Osteocyte (in vitro differentiated cells): ENCODE data around the gene SHROOM3. TPM values are rescaled to one million over a fixed set of nuclear protein-coding genes. Genes with fewer than 3 reads are reported as not detected.

Source experiments
- DNase-seq: peaks from one replicate; pipeline ENCODE4 v3.0.0; 2021; ENCODE audit warnings: mixed read lengths; ENCODE audit not compliant: unreplicated experiment; ENCODE audit errors: extremely low spot score
- H3K27ac Mint-ChIP-seq: one replicate; pipeline ENCODE4 v1.8.0; 2021; ENCODE audit warnings: mild to moderate bottlenecking, mixed read lengths; ENCODE audit not compliant: unreplicated experiment
- H3K27me3 Mint-ChIP-seq: one replicate; pipeline ENCODE4 v1.8.0; 2021; ENCODE audit warnings: mixed read lengths; ENCODE audit not compliant: unreplicated experiment
- H3K36me3 Mint-ChIP-seq: one replicate; pipeline ENCODE4 v1.8.0; 2021; ENCODE audit warnings: mixed read lengths; ENCODE audit not compliant: unreplicated experiment
- H3K4me1 Mint-ChIP-seq: one replicate; pipeline ENCODE4 v1.8.0; 2021; ENCODE audit warnings: mixed read lengths; ENCODE audit not compliant: unreplicated experiment
- H3K4me3 Mint-ChIP-seq: one replicate; pipeline ENCODE4 v1.8.0; 2021; ENCODE audit warnings: mild to moderate bottlenecking, moderate library complexity, mixed read lengths; ENCODE audit not compliant: unreplicated experiment
- H3K9me3 Mint-ChIP-seq: one replicate; pipeline ENCODE4 v1.8.0; 2021; ENCODE audit warnings: mixed read lengths; ENCODE audit not compliant: unreplicated experiment
- CTCF ChIP-seq: fragments of 200-600 bp; sonication (generic); IDR thresholded peaks from 2 replicates; pipeline ENCODE4 v1.5.0; 2021; ENCODE audit warnings: antibody characterized with exemption, mild to moderate bottlenecking, moderate library complexity
- total RNA-seq: library from RNA; stranded (reverse); gene quantifications from 2 replicates; pipeline ENCODE4 v1.2.1, GENCODE V29; 2021

Gene SHROOM3
- total RNA-seq, 1 donor from 2014 or later: 4.8 TPM

DNA sequence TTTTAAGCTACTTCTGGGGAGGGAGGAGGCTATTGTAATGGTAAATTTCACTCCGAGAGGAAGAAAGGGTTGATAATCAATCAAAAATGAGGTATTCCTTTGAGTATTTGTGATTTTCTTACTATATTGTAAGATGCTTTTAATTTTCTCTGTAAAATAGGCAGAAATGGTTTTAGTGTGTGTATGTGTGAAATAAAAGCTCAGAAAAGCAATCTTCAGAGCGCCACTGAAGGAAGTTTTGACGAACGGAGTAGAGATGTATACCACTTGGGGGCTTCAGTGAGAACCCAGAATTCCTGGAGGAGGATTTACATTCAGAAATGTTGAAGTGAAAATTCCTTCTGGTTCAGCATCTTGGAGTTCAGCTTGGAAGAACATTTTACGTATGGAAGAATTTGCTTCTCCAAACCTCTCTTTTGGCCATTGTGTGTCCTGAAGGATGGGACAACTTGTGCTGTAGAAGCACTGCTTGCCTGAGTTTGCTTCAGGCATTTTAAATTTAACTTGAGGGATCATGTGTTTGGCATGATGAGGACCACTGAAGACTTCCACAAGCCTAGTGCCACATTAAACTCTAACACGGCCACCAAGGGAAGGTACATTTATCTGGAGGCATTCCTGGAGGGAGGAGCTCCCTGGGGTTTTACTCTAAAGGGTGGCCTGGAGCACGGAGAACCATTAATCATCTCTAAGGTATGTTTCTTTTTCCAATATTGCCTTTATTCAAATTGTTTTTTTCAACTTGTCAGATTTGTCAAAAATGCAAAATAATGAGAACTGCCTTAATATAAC lies 695 bp downstream of the SHROOM3 start:
- H3K27ac Mint-ChIP-seq: peak overlapping the region; percentile 85
- H3K36me3 Mint-ChIP-seq: peaks cover 4% of the 10 kb centered on the region
- peak; percentile 19 for TF ChIP-seq CTCF
- peak overlapping the region; percentile 77 for H3K4me3 Mint-ChIP-seq
- DNase-seq: no peak
- no peaks in the 10 kb centered on the region for H3K9me3 Mint-ChIP-seq
- H3K27me3 Mint-ChIP-seq: no peaks in the 10 kb centered on the region
- peaks cover 34% of the 10 kb centered on the region for H3K4me1 Mint-ChIP-seq

- peaks cover 4% of the 10 kb centered on the region for H3K36me3 Mint-ChIP-seq
- no peak overlapping the region for H3K27ac Mint-ChIP-seq
- TF ChIP-seq CTCF: no peak
- DNase-seq: no peak
- H3K4me1 Mint-ChIP-seq: peaks cover 32% of the 10 kb centered on the region
- H3K27me3 Mint-ChIP-seq: no peaks in the 10 kb centered on the region
- no peak overlapping the region for H3K4me3 Mint-ChIP-seq
- no peaks in the 10 kb centered on the region for H3K9me3 Mint-ChIP-seq
Observed at GRCh38 chr4:76439491-76439890, 4.5 kb downstream of the SHROOM3 start.

- peaks cover 17% of the 10 kb centered on the region for H3K4me1 Mint-ChIP-seq
- DNase-seq: no peak
- no peaks in the 10 kb centered on the region for H3K9me3 Mint-ChIP-seq
- no peak overlapping the region for H3K27ac Mint-ChIP-seq
- peaks cover 4% of the 10 kb centered on the region for H3K36me3 Mint-ChIP-seq
- no peaks in the 10 kb centered on the region for H3K27me3 Mint-ChIP-seq
- TF ChIP-seq CTCF: no peak
- H3K4me3 Mint-ChIP-seq: no peak overlapping the region
Observed at GRCh38 chr4:76441881-76442280, 6.9 kb downstream of the SHROOM3 start.

GRCh38 chr4:76442807-76443206 lies 7.8 kb downstream of the SHROOM3 start:
- H3K36me3 Mint-ChIP-seq: peaks cover 4% of the 10 kb centered on the region
- H3K4me3 Mint-ChIP-seq: no peak overlapping the region
- no peak for TF ChIP-seq CTCF
- no peaks in the 10 kb centered on the region for H3K9me3 Mint-ChIP-seq
- H3K4me1 Mint-ChIP-seq: peaks cover 18% of the 10 kb centered on the region
- H3K27me3 Mint-ChIP-seq: no peaks in the 10 kb centered on the region
- no peak overlapping the region for H3K27ac Mint-ChIP-seq
- DNase-seq: no peak

- no peak overlapping the region for H3K27ac Mint-ChIP-seq
- peaks cover 4% of the 10 kb centered on the region for H3K36me3 Mint-ChIP-seq
- no peaks in the 10 kb centered on the region for H3K27me3 Mint-ChIP-seq
- TF ChIP-seq CTCF: no peak
- H3K9me3 Mint-ChIP-seq: no peaks in the 10 kb centered on the region
- H3K4me1 Mint-ChIP-seq: peaks cover 24% of the 10 kb centered on the region
- no peak overlapping the region for H3K4me3 Mint-ChIP-seq
- no peak for DNase-seq
Observed at GRCh38 chr4:76443376-76443775, 8.3 kb downstream of the SHROOM3 start.
